C4-2B (cell line): Measurements from ENCODE around the gene POLN.

Source experiments
- H3K27ac ChIP-seq: fragments of 450-650 bp; 2 replicates; pipeline ENCODE4 v1.5.1; 2017
- ZFX ChIP-seq: fragments of 450-650 bp; IDR thresholded peaks from 2 replicates; pipeline ENCODE4 v1.6.1; 2017
- TF ChIP-seq, protein P1 (sequence below): fragments of 450-650 bp; conservative IDR thresholded peaks from 2 replicates; pipeline ENCODE4 v1.5.1; 2017; ENCODE audit warnings: mild to moderate bottlenecking

POLN gene

DNA sequence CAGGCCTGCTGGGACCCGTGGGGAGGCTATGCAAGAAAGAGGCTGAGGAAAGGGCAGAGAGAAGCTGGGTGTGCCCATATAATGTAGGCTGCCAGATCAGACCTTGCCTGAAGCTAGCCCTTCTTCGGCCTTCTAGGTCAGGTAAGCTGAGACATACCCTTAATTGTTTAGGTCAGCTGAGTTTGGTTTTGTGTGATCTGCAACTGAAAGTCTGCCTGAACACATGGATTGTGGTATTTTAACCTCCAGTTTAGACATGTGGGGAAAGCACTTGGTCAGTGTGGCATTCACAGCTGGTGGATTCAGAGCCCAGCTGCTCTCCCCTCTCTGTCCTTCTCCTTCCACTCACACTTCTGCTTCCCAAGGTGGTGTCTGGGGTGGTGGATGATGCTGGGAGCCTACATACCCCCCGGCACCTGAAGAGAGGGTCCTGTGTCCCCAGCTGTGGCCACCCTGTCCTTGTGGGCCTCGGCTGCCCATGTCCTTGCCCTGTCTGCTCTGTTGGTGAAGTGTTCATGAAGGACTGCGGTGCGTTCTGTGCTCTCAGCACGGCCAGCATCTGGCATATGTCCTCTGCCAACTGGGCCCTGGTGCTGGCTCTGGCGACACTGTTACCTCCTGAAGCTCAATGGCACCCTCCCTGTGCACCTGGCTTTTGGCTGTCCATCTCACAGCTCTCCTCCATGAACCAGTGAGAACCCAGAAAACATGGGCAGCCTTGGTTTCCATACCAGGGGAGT lies 100.7 kb downstream of the POLN start:
- H3K27ac ChIP-seq = no peak overlapping the region
- TF ChIP-seq, protein P1, sequence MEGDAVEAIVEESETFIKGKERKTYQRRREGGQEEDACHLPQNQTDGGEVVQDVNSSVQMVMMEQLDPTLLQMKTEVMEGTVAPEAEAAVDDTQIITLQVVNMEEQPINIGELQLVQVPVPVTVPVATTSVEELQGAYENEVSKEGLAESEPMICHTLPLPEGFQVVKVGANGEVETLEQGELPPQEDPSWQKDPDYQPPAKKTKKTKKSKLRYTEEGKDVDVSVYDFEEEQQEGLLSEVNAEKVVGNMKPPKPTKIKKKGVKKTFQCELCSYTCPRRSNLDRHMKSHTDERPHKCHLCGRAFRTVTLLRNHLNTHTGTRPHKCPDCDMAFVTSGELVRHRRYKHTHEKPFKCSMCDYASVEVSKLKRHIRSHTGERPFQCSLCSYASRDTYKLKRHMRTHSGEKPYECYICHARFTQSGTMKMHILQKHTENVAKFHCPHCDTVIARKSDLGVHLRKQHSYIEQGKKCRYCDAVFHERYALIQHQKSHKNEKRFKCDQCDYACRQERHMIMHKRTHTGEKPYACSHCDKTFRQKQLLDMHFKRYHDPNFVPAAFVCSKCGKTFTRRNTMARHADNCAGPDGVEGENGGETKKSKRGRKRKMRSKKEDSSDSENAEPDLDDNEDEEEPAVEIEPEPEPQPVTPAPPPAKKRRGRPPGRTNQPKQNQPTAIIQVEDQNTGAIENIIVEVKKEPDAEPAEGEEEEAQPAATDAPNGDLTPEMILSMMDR = no peak
- TF ChIP-seq ZFX = no peak

DNA sequence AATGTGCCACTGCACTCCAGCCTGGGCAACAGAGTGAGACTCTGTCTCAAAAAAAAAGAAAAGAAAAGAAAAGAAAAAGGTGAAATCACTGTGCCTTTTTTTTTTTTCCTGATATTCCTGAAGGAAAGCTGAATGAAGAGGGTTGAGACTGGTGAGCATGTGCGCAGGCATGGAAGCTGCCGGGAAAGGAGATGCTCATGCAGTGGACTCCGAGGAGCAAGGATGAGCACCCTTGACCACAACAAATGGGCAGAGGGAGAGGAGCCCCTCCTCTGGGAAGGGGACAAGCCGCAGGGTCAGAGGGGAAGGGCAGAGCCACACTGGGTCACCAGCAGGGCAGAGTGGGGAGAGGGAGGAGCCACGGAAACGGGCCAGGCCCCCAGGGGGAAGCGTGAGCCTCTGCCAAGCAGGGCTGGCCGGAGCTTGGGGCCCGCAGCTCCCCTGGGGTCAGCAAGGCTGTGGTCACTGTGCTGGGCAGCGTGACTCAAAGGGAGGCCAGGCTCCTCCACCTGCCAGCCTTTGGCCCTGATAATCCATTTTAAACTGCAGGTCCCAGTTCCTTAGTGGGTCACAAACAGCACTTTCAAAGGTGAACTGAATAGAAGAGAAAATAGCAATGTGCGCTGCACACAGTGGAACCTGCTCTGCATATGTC lies 102.9 kb downstream of the POLN start:
- no peak overlapping the region for H3K27ac ChIP-seq
- TF ChIP-seq ZFX = no peak

DNA sequence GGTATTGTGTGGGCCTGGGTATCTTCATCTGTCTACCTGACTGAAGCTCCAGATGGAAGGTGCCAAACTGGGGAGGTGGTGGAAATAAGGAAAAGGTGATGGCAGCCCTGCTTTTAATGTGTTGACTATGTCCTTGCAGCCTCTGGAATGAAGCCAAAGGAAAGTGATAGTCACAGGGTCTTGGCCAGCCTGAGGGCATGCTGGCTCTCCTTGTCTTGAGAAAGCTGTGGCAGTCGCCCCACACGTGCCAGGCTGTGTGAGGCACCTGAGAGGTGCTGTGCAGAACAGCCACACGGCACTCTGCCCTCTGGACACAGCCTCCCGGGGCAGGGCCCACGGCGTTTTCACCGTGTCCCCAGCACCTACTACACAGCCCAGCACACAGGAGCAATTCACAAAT lies 105.2 kb downstream of the POLN start:
- TF ChIP-seq ZFX = no peak
- TF ChIP-seq, protein P1 = no peak
- H3K27ac ChIP-seq = no peak overlapping the region

DNA sequence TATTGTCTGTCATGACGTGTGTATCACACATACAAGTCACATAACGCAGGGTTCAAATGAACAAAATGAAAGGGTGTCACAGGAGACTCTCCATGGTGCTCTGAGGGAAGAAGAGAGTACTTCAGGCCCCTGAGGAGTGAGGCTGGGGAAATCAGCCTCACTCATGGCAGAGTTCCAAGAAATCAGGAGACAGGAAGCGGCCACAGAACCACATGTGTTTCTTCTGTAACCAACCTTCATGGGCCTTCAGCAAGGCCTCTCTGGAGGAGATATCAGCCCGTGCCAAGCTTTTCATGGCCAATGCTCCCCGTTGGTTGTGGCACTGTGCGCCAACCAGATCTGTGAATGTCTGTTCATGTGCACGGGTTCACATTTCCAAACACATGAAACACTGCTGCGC lies 106.8 kb downstream of the POLN start:
- H3K27ac ChIP-seq = no peak overlapping the region
- TF ChIP-seq, protein P1 = no peak
- no peak for TF ChIP-seq ZFX

DNA sequence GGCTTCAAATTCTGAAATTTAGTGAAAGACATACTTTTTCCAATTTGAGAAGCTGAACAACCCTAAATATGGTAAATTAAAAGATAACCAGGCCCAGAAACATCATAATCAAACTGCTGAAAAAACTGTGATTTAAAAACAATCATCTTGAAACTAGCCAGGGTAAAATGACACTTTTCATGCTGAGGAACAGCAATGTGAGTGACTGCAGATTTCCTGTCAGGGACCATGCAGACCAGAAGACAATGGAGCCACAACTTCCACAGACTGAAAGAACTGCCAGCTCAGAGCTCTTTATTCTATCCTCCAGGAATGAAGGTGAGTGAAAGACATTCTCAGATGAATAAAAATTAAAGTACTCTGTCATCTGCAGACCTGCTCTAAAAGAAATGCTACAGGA lies 109.5 kb downstream of the POLN start:
- TF ChIP-seq, protein P1 = no peak
- TF ChIP-seq ZFX = no peak
- H3K27ac ChIP-seq = no peak overlapping the region

DNA sequence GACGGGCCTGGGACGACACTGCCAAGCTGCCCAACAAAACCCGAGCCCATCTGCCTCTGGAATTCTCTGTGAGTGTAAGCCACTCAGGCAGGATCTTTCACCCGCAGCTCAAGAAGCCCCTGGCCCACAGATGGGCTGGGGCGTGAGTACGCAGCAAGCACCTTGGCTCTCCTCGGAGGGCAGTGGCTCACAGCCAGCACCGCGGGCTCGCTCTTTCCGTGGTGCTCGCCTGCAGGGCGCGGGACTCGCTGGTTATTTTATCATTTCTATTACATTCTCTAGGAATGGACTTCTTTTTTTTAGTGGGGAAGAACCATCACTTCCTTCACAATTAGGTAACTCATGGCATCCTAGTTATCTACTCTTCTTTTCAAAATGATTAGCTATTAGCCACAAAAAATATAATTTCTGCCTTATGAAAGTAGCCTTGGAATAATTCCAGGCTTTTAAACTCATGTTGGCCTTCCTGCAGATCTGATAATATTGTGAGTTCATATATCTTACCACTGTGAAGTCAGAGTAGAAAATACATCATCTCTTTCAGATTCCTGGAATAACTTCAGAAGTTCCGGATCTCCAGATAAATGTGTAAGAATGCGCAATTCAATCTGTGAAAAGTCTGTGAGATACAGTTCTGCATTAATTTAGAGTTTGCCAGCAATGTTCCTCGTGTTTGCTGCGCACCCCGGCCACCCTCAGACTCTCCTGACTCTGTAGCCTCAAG lies 114.2 kb downstream of the POLN start:
- no peak for TF ChIP-seq ZFX
- TF ChIP-seq, protein P1 = no peak
- no peak overlapping the region for H3K27ac ChIP-seq

DNA sequence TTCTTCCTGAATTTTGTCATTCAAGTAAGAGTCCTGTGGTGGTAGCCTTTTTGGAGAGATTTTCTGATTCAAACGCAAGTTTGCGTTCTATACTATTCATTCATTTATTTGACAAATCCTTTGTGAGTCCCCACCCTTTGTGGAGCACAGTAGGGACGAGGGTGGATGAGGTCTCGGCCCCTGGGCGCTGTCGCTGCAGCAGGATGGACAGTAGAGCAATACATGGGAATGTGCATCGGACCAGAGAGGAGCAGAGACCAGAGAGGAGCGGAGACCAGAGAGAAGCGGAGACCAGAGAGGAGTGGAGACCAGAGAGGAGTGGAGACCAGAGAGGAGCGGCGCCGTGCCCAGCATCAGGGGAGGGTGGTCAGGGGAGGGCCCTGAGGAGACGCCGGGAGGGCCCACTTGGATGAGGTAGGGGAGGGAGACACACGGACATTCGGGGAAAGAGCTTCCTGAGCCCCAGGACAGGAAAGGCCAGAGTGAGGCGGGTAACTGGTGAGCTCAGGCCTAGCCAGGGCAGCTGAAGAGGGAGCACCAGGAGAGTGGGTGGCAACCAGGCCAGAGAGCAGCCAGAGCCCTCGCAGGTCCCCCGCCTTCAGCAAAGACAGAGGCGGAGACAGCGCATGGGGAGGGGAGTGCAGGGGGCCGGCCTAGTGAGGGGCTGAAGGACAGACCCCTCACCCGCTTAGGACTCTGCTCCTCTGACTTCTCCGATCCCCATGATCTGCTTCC lies 115.4 kb downstream of the POLN start:
- TF ChIP-seq ZFX = no peak
- TF ChIP-seq, protein P1 = no peak
- H3K27ac ChIP-seq = no peak overlapping the region
